AG09309 (cell line): ENCODE results near the gene TLE1.

ENCODE experiments used
- DNase-seq: peaks from one replicate; pipeline ENCODE4 v3.0.0-alpha.2; 2010; ENCODE audit warnings: low read depth
- H3K4me3 ChIP-seq: 2 replicates; pipeline ENCODE4 v1.5.1; 2011; ENCODE audit warnings: mild to moderate bottlenecking, low read depth, low read length, moderate library complexity; ENCODE audit not compliant: control insufficient read depth
- CTCF ChIP-seq: IDR thresholded peaks from 2 replicates; pipeline ENCODE4 v1.5.1; 2011; ENCODE audit warnings: mild to moderate bottlenecking, low read depth, low read length, inconsistent platforms; ENCODE audit not compliant: insufficient read depth, control insufficient read depth; ENCODE audit errors: missing control alignments

The TLE1 gene

GRCh38 chr9:81666123-81666522 lies 23.2 kb downstream of the TLE1 start:
- no peak for TF ChIP-seq CTCF
- no peak for DNase-seq
- no peak overlapping the region for H3K4me3 ChIP-seq

GRCh38 chr9:81665322-81665871 lies 23.9 kb downstream of the TLE1 start:
- no peak overlapping the region for H3K4me3 ChIP-seq
- DNase-seq: no peak
- TF ChIP-seq CTCF: no peak

- DNase-seq: no peak
- no peak for TF ChIP-seq CTCF
- no peak overlapping the region for H3K4me3 ChIP-seq
Measured at GRCh38 chr9:81664638-81665222, 24.6 kb downstream of the TLE1 start.

- H3K4me3 ChIP-seq: no peak overlapping the region
- TF ChIP-seq CTCF: no peak
- no peak for DNase-seq
Measured at GRCh38 chr9:81661339-81661738, 28.0 kb downstream of the TLE1 start.

- no peak for DNase-seq
- H3K4me3 ChIP-seq: no peak overlapping the region
- TF ChIP-seq CTCF: no peak
Measured at GRCh38 chr9:81656871-81657337, 32.4 kb downstream of the TLE1 start.

- no peak for DNase-seq
- no peak for TF ChIP-seq CTCF
- no peak overlapping the region for H3K4me3 ChIP-seq
Measured at GRCh38 chr9:81656004-81656403, 33.3 kb downstream of the TLE1 start.
